ENCODE results near the gene WNK2.

DNA sequence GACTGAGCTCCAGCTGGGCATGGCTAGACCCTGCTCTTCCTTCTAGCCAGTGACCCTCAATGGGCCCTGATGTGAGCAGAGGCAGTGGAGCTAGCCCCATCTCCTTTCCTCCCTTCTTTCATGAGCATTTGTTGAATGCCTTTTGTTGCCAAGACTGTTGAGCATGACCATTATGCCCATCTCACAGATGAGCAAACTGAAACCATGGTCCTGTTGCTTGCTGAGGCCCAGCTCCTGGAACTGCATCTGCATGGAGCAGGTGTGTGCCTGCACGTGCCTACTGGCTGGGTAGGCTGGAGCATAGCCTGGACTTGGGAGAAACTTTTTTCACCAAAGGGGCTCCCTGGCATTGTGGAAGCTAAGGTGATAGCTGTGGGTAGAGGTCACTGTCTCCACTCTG lies 3.0 kb upstream of the WNK2 start:
- TF ChIP-seq, protein P1, sequence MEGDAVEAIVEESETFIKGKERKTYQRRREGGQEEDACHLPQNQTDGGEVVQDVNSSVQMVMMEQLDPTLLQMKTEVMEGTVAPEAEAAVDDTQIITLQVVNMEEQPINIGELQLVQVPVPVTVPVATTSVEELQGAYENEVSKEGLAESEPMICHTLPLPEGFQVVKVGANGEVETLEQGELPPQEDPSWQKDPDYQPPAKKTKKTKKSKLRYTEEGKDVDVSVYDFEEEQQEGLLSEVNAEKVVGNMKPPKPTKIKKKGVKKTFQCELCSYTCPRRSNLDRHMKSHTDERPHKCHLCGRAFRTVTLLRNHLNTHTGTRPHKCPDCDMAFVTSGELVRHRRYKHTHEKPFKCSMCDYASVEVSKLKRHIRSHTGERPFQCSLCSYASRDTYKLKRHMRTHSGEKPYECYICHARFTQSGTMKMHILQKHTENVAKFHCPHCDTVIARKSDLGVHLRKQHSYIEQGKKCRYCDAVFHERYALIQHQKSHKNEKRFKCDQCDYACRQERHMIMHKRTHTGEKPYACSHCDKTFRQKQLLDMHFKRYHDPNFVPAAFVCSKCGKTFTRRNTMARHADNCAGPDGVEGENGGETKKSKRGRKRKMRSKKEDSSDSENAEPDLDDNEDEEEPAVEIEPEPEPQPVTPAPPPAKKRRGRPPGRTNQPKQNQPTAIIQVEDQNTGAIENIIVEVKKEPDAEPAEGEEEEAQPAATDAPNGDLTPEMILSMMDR (IDR thresholded peaks at IDR 0.05) = no peak
- TF ChIP-seq POLR2A (IDR thresholded peaks at IDR 0.05) = no peak
